ENCODE measurements around the gene EVC. TPM values are rescaled to one million over a fixed set of nuclear protein-coding genes. Genes with fewer than 3 reads are reported as not detected.

The EVC gene
- total and polyA plus RNA-seq, 2 experiments from 2014 or later: 4.8 to 8.6 TPM

- TF ChIP-seq EZH2 (IDR thresholded peaks at IDR 0.05; ENCODE audit: borderline replicate concordance): no peak
- TF ChIP-seq CTCF (IDR thresholded peaks at IDR 0.05; ENCODE audit: poor library complexity): no peak
- no peak for TF ChIP-seq EZH2phosphoT487 (IDR thresholded peaks at IDR 0.05; ENCODE audit: low read depth, severe bottlenecking, unreplicated experiment)
- Histone ChIP-seq H3K4me2 (no peak overlapping the region), H3K9me2 (replicated peaks; ENCODE audit: insufficient read depth) (no peaks in the 10 kb centered on the region), H4K20me1 (ENCODE audit: insufficient read depth, poor library complexity, severe bottlenecking) (no peaks in the 10 kb centered on the region), H3K36me3 (replicated peaks; ENCODE audit: insufficient read depth, low read depth) (no peaks in the 10 kb centered on the region), H3K27ac (no peak overlapping the region), H3K4me1 (ENCODE audit: insufficient read depth) (no peaks in the 10 kb centered on the region), H3K79me2 (no peaks in the 10 kb centered on the region), H3K4me3 (no peak overlapping the region), H3K9me3 (ENCODE audit: low read depth) (no peaks in the 10 kb centered on the region), H3K27me3 (no peaks in the 10 kb centered on the region), H2AFZ (no peak overlapping the region)
- no peak for DNase-seq (ENCODE audit: low spot score)
- 89% methylated on average over 14 of the region's 14 CpGs for WGBS (ENCODE audit: low lambda C conversion rate, missing lambda C conversion rate)
Measured at GRCh38 chr4:5783486-5783885, 72.5 kb downstream of the EVC start.

DNA sequence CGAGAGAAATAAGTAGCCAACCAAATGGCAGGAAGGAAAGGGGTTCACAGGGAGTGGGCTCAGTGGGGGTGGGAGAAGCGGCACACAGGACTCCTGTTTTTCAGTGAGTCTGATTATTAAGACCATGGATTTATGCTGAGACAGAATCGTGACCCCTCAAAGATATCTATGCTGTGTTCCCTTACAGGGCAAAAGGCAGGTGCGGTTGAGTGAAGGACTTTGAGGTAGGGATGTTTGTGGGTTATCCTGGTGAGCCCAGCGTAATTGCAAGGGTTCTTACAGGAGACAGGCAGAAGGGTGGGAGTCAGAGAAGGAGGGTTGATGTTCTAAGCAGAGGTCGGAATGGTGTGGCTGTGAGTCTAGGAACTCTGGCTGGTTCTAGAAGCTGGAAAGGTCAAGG is 73.0 kb downstream of the EVC start:
- no peak for DNase-seq (ENCODE audit: low spot score)
- Histone ChIP-seq H2AFZ (no peak overlapping the region), H3K4me1 (ENCODE audit: insufficient read depth) (no peaks in the 10 kb centered on the region), H3K9me3 (ENCODE audit: low read depth) (no peaks in the 10 kb centered on the region), H3K27me3 (no peaks in the 10 kb centered on the region), H3K4me2 (no peak overlapping the region), H3K27ac (no peak overlapping the region), H4K20me1 (ENCODE audit: insufficient read depth, poor library complexity, severe bottlenecking) (no peaks in the 10 kb centered on the region), H3K4me3 (no peak overlapping the region), H3K79me2 (no peaks in the 10 kb centered on the region), H3K9me2 (replicated peaks; ENCODE audit: insufficient read depth) (no peaks in the 10 kb centered on the region), H3K36me3 (replicated peaks; ENCODE audit: insufficient read depth, low read depth) (no peaks in the 10 kb centered on the region)
- TF ChIP-seq EZH2 (IDR thresholded peaks at IDR 0.05; ENCODE audit: borderline replicate concordance): no peak
- no peak for TF ChIP-seq EZH2phosphoT487 (IDR thresholded peaks at IDR 0.05; ENCODE audit: low read depth, severe bottlenecking, unreplicated experiment)
- no peak for TF ChIP-seq CTCF (IDR thresholded peaks at IDR 0.05; ENCODE audit: poor library complexity)
- 89% methylated on average over 6 of the region's 6 CpGs for WGBS (ENCODE audit: low lambda C conversion rate, missing lambda C conversion rate)

DNA sequence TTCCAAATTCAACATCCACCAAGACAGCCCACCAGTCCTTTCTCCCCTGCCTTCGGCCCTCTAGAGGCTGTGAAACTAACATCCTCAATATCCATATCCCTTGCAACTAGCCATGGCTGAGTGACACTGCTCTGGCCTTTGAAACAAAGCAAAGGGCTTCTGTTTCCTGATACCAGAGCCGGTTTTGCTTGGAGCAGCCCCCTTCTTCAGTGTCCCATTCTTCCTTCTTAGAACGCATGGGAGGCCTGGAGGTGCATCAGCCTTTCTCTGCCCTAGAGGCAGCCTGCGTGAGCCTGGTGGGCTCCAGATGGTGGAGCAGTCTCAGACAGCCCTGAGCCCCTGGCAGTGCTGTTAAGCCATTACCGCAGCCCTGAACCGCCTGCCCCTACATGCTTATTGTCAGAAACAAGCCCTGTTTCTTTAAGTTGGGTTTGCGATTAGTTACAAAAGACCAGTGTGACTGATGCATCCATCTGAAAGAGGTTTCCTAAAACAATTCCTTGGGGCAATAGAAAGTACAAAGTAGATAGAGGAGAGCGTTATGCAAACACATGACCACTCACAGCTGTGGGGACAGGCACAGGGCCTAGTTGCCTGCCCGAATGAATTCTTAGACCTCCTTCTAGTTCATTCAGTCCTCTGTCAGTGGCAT is 74.1 kb downstream of the EVC start:
- Histone ChIP-seq H3K27ac (no peak overlapping the region), H3K27me3 (no peaks in the 10 kb centered on the region), H3K4me2 (no peak overlapping the region), H3K36me3 (replicated peaks; ENCODE audit: insufficient read depth, low read depth) (no peaks in the 10 kb centered on the region), H3K79me2 (no peaks in the 10 kb centered on the region), H4K20me1 (ENCODE audit: insufficient read depth, poor library complexity, severe bottlenecking) (no peaks in the 10 kb centered on the region), H2AFZ (no peak overlapping the region), H3K4me3 (no peak overlapping the region), H3K9me3 (ENCODE audit: low read depth) (no peaks in the 10 kb centered on the region), H3K9me2 (replicated peaks; ENCODE audit: insufficient read depth) (no peaks in the 10 kb centered on the region), H3K4me1 (ENCODE audit: insufficient read depth) (no peaks in the 10 kb centered on the region)
- DNase-seq (ENCODE audit: low spot score): no peak
- TF ChIP-seq CTCF (IDR thresholded peaks at IDR 0.05; ENCODE audit: poor library complexity) (no peak), EZH2phosphoT487 (IDR thresholded peaks at IDR 0.05; ENCODE audit: low read depth, severe bottlenecking, unreplicated experiment) (no peak), EZH2 (IDR thresholded peaks at IDR 0.05; ENCODE audit: borderline replicate concordance) (no peak)
- 68% methylated on average over 9 of the region's 9 CpGs for WGBS (ENCODE audit: low lambda C conversion rate, missing lambda C conversion rate)
